IPS-18a (cell line): ENCODE measurements around the gene CCDC107.
"Not testable (repeated sequence)": the region's sequence is repeated elsewhere in the genome, so short reads cannot be mapped to it uniquely, and the experiment has no call there.

Source experiments
- H3K27ac ChIP-seq: one replicate; pipeline ENCODE4 v1.5.1; 2013; ENCODE audit warnings: low read length
- H3K27me3 ChIP-seq: one replicate; pipeline ENCODE4 v1.6.1; 2013; ENCODE audit warnings: mild to moderate bottlenecking, low read length; ENCODE audit not compliant: control insufficient read depth, insufficient read depth
- H3K36me3 ChIP-seq: one replicate; pipeline ENCODE4 v1.6.1; 2013; ENCODE audit warnings: low read depth, low read length; ENCODE audit not compliant: control insufficient read depth
- H3K4me1 ChIP-seq: one replicate; pipeline ENCODE4 v1.6.1; 2013; ENCODE audit warnings: low read depth, low read length; ENCODE audit not compliant: control insufficient read depth
- H3K4me3 ChIP-seq: one replicate; pipeline ENCODE4 v1.5.1; 2013; ENCODE audit warnings: low read length
- H3K9ac ChIP-seq: one replicate; pipeline ENCODE4 v1.6.1; 2013; ENCODE audit warnings: mild to moderate bottlenecking, low read length, moderate library complexity
- H3K9me3 ChIP-seq: one replicate; pipeline ENCODE4 v1.6.1; 2013; ENCODE audit warnings: low read depth, low read length; ENCODE audit not compliant: control insufficient read depth

The CCDC107 gene

GRCh38 chr9:35639631-35640030, 18.5 kb upstream of the CCDC107 start:
- H3K9me3 ChIP-seq = no peaks in the 10 kb centered on the region
- no peaks in the 10 kb centered on the region for H3K4me1 ChIP-seq
- H3K27me3 ChIP-seq = no peaks in the 10 kb centered on the region
- no peak overlapping the region for H3K4me3 ChIP-seq
- H3K27ac ChIP-seq = no peak overlapping the region
- no peaks in the 10 kb centered on the region for H3K36me3 ChIP-seq
- no peak overlapping the region for H3K9ac ChIP-seq

GRCh38 chr9:35640431-35640830, 17.7 kb upstream of the CCDC107 start:
- not testable (repeated sequence) for H3K9ac ChIP-seq, H3K4me3 ChIP-seq, H3K36me3 ChIP-seq, H3K27me3 ChIP-seq, H3K4me1 ChIP-seq, H3K27ac ChIP-seq, H3K9me3 ChIP-seq

- not testable (repeated sequence) for H3K36me3 ChIP-seq, H3K4me3 ChIP-seq, H3K9ac ChIP-seq, H3K4me1 ChIP-seq, H3K27me3 ChIP-seq, H3K9me3 ChIP-seq, H3K27ac ChIP-seq
These were observed 16.6 kb upstream of the CCDC107 start for GRCh38 chr9:35641478-35641877.

- Histone ChIP-seq H3K27ac (no peak overlapping the region), H3K27me3 (peaks cover 4% of the 10 kb centered on the region), H3K9ac (no peak overlapping the region), H3K9me3 (no peaks in the 10 kb centered on the region), H3K4me3 (no peak overlapping the region), H3K4me1 (peaks cover 4% of the 10 kb centered on the region), H3K36me3 (no peaks in the 10 kb centered on the region)
These were observed 15.0 kb upstream of the CCDC107 start for GRCh38 chr9:35643046-35643445.

- H3K27ac ChIP-seq, H3K27me3 ChIP-seq, H3K9me3 ChIP-seq, H3K36me3 ChIP-seq: not testable (repeated sequence)
- Histone ChIP-seq H3K4me3 (peak overlapping the region; percentile 90), H3K4me1 (peaks cover 12% of the 10 kb centered on the region), H3K9ac (peak overlapping the region; percentile 43)
These were observed 12.4 kb upstream of the CCDC107 start for GRCh38 chr9:35645736-35646135.

GRCh38 chr9:35646153-35646532, 11.9 kb upstream of the CCDC107 start:
- no peaks in the 10 kb centered on the region for H3K9me3 ChIP-seq
- H3K36me3 ChIP-seq = no peaks in the 10 kb centered on the region
- H3K27ac ChIP-seq = no peak overlapping the region
- H3K4me1 ChIP-seq = peaks cover 16% of the 10 kb centered on the region
- H3K4me3 ChIP-seq = peak overlapping the region; percentile 90
- H3K27me3 ChIP-seq = peaks cover 4% of the 10 kb centered on the region
- peak overlapping the region; percentile 43 for H3K9ac ChIP-seq

GRCh38 chr9:35646533-35647265, 11.4 kb upstream of the CCDC107 start:
- peaks cover 19% of the 10 kb centered on the region for H3K4me1 ChIP-seq
- H3K27me3 ChIP-seq = peaks cover 4% of the 10 kb centered on the region
- peak overlapping the region; percentile 43 for H3K9ac ChIP-seq
- no peaks in the 10 kb centered on the region for H3K36me3 ChIP-seq
- H3K9me3 ChIP-seq = no peaks in the 10 kb centered on the region
- no peak overlapping the region for H3K27ac ChIP-seq
- peak overlapping the region; percentile 90 for H3K4me3 ChIP-seq

- H3K4me1 ChIP-seq = peaks cover 19% of the 10 kb centered on the region
- peaks cover 4% of the 10 kb centered on the region for H3K27me3 ChIP-seq
- no peak overlapping the region for H3K27ac ChIP-seq
- H3K36me3 ChIP-seq = no peaks in the 10 kb centered on the region
- no peak overlapping the region for H3K4me3 ChIP-seq
- no peak overlapping the region for H3K9ac ChIP-seq
- H3K9me3 ChIP-seq = no peaks in the 10 kb centered on the region
These were observed 8.4 kb upstream of the CCDC107 start for GRCh38 chr9:35649431-35650340.

- Histone ChIP-seq H3K27ac (no peak within 1 kb of the TSS), H3K4me1 (peaks cover 19% of the 10 kb centered on the region), H3K36me3 (no peaks in the 10 kb centered on the region), H3K9me3 (no peaks in the 10 kb centered on the region), H3K4me3 (peak within 1 kb of the TSS; percentile 31), H3K9ac (no peak within 1 kb of the TSS), H3K27me3 (peaks cover 4% of the 10 kb centered on the region)
These were observed 7.5 kb upstream of the CCDC107 start, which contains the start of gene SIT1 for GRCh38 chr9:35650341-35651158. SIT1 (minus strand) TSS chr9:35650931; CDS start chr9:35650853, 78 bp downstream.

GRCh38 chr9:35651956-35652828, 5.9 kb upstream of the CCDC107 start:
- H3K27me3 ChIP-seq = peaks cover 17% of the 10 kb centered on the region
- no peak overlapping the region for H3K9ac ChIP-seq
- H3K36me3 ChIP-seq = no peaks in the 10 kb centered on the region
- H3K27ac ChIP-seq = no peak overlapping the region
- H3K4me1 ChIP-seq = peaks cover 22% of the 10 kb centered on the region
- no peak overlapping the region for H3K4me3 ChIP-seq
- H3K9me3 ChIP-seq = no peaks in the 10 kb centered on the region
